ENCODE measurements around the gene TRAF5.

GRCh38 chr1:211411639-211412038 is 85.0 kb downstream of the TRAF5 start:
- TF ChIP-seq FOXK2 (IDR thresholded peaks at IDR 0.05), result no peak
- TF ChIP-seq FOXM1 (IDR thresholded peaks at IDR 0.05; ENCODE audit: borderline replicate concordance), result no peak
- TF ChIP-seq, protein P1, sequence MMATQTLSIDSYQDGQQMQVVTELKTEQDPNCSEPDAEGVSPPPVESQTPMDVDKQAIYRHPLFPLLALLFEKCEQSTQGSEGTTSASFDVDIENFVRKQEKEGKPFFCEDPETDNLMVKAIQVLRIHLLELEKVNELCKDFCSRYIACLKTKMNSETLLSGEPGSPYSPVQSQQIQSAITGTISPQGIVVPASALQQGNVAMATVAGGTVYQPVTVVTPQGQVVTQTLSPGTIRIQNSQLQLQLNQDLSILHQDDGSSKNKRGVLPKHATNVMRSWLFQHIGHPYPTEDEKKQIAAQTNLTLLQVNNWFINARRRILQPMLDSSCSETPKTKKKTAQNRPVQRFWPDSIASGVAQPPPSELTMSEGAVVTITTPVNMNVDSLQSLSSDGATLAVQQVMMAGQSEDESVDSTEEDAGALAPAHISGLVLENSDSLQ (IDR thresholded peaks at IDR 0.05), result no peak
- no peak for TF ChIP-seq LEF1 (IDR thresholded peaks at IDR 0.05; ENCODE audit: borderline replicate concordance)
- TF ChIP-seq ELF4 (IDR thresholded peaks at IDR 0.05), result no peak
- no peak for TF ChIP-seq SP1 (IDR thresholded peaks at IDR 0.05)
- TF ChIP-seq CTBP1 (IDR thresholded peaks at IDR 0.05; ENCODE audit: borderline replicate concordance), result no peak
- TF ChIP-seq BHLHE40 (IDR thresholded peaks at IDR 0.05; ENCODE audit: borderline replicate concordance), result no peak
- no peak for TF ChIP-seq ARNT (IDR thresholded peaks at IDR 0.05)
- no peak for TF ChIP-seq FOXA1 (IDR thresholded peaks at IDR 0.05)
- TF ChIP-seq SUZ12 (IDR thresholded peaks at IDR 0.05), result no peak
- no peak for TF ChIP-seq ZNF384 (IDR thresholded peaks at IDR 0.05)

Data from HEK293T (cell line).